Kidney (tissue), 14 donors: ENCODE measurements around the gene CFAP251. TPM values are rescaled to one million over a fixed set of nuclear protein-coding genes. Genes with fewer than 3 reads are reported as not detected.

Experiments used
- DNase-seq, 5 donors: peaks; one replicate each; pipeline ENCODE4 v3.0.0-alpha.2; 2013 to 2020
- FAIRE-seq: peaks from 2 replicates; lab custom pipeline; 2012; peaks lifted over from hg19 to GRCh38; lab: Jason Lieb, UNC
- H3K27ac ChIP-seq, 2 donors: one replicate each; pipeline ENCODE4 v1.7.0; 2013; ENCODE audit warnings: low read depth in 2 of 2, low read length in 2 of 2, inconsistent platforms in 1 of 2
- H3K27me3 ChIP-seq: one replicate; pipeline ENCODE4 v1.7.1; 2013; ENCODE audit warnings: low read length, inconsistent platforms; ENCODE audit not compliant: control insufficient read depth, insufficient read depth
- H3K36me3 ChIP-seq, 3 donors: one replicate each; pipeline versions ENCODE4 v1.7.0 to v1.7.1; 2013; ENCODE audit warnings: low read length in 3 of 3, control low read depth in 1 of 3, inconsistent platforms in 1 of 3; ENCODE audit not compliant: insufficient read depth in 3 of 3, control insufficient read depth in 2 of 3
- H3K4me1 ChIP-seq, 3 donors: one replicate each; pipeline versions ENCODE4 v1.7.0 to v1.7.1; 2013; ENCODE audit warnings: low read length in 3 of 3, inconsistent platforms in 1 of 3, low read depth in 1 of 3; ENCODE audit not compliant: control insufficient read depth in 2 of 3, insufficient read depth in 2 of 3
- H3K4me3 ChIP-seq, 3 donors: one replicate each; pipeline versions ENCODE4 v1.7.0 to v1.8.1; 2013; ENCODE audit warnings: low read length in 3 of 3, control low read depth in 1 of 3, inconsistent platforms in 1 of 3
- H3K9ac ChIP-seq, 3 donors: one replicate each; pipeline versions ENCODE4 v1.7.0 to v1.7.1; 2013; ENCODE audit warnings: low read length in 3 of 3, control low read depth in 1 of 3, inconsistent platforms in 1 of 3
- H3K9me3 ChIP-seq, 3 donors: one replicate each; pipeline versions ENCODE4 v1.7.0 to v1.7.1; 2013; ENCODE audit warnings: low read length in 3 of 3, control low read depth in 1 of 3, inconsistent platforms in 1 of 3; ENCODE audit not compliant: control insufficient read depth in 2 of 3, insufficient read depth in 1 of 3
- CTCF ChIP-seq: IDR thresholded peaks from 3 replicates; pipeline ENCODE4 v1.5.1; 2012; ENCODE audit warnings: mild to moderate bottlenecking, moderate library complexity, borderline replicate concordance; ENCODE audit not compliant: insufficient read depth; ENCODE audit errors: extremely low read depth
- intact Hi-C: fragments of 100-400 bp; cut with DNase I; formaldehyde crosslinking; loops from one replicate; pipeline ENCODE4 v1.11.1; 2022
- polyA plus RNA-seq: library from polyadenylated mRNA; stranded (reverse); fragments of 350-450 nt; fragmentation: Illumina TruSeq; extraction: RNeasy Lipid Tissue Mini Kit (QIAGEN cat#74804); gene quantifications from one replicate; pipeline ENCODE4 v1.2.3, GENCODE V29; 2014; ENCODE audit warnings: low read depth, low replicate concordance; ENCODE audit not compliant: insufficient read depth
- total RNA-seq: library from RNA; stranded (reverse); fragmentation: NEBNext Ultra II Directional; extraction: Animal tissue kit (Norgen Biotek cat#: 25700); gene quantifications from one replicate; pipeline ENCODE4 v1.2.1, GENCODE V29; 2021
- donor health status: control.
- donor health status: control.
- donor health status: control.
- donor health status: control.
- donor health status: control.
- donor health status: DM: yes; HTN: yes; CAD: no.
- donor health status: Normal renal cell carcinoma (clear cell type).

Gene CFAP251
- total and polyA plus RNA-seq, 2 donors from 2014 or later = 2.9 to 10.8 TPM

GRCh38 chr12:121992059-121992879, 73.9 kb downstream of the CFAP251 start:
- H3K4me1 ChIP-seq = peaks cover 0 to 5% (median 2%) of the 10 kb centered on the region in 3 donors
- DNase-seq (peak in 1 of 5 donors; percentile 28), FAIRE-seq (no peak)
- no peaks in the 10 kb centered on the region for H3K9me3 ChIP-seq
- H3K36me3 ChIP-seq = no peaks in the 10 kb centered on the region
- H3K27ac ChIP-seq = peak overlapping the region in 1 of 2 donors; percentile 11
- H3K4me3 ChIP-seq = no peak overlapping the region
- intact Hi-C loops = no loop called here
- TF ChIP-seq CTCF = no peak
- H3K27me3 ChIP-seq = no peaks in the 10 kb centered on the region
- H3K9ac ChIP-seq = no peak overlapping the region

DNA sequence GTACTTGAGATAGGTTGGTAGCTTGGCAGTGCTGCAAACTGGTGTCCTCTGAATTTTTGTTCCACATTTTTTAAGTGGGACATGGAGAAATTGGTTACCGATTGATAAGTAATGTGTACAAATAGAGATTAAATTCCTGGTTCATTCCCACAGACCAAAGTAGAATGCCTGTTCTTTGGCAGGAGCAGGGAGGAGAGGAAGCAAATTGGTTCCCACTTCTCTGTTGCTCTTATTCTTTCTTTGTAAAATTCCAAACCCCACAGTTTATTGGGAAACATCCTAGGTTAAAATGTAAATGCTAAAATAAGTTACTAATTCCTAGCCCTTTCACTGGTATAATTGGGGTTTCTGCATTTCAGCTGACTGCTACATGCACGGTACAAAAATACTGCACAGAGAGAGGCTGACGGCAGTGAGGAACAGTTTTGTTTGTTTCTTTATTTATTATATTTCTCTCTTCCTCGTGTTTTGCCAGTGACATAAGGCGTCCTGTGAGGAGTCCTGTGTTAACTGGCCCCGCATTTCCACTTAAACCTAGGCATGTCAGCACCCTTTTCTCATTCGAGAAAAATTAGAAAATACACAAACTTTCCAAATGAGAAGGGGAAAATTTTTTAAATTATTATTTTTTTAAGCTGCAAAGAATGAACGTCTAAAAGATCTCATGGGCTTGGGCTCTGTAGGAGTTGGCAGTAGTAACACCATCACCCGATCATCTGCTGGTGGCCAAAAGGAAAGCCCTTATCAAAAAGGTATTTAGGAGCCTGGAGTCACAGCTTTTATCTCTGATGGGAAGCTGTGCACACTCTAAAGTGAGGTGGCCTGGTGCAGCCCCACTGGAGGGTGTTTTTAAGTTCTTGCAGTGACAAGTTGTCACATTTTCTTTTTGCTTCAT, 77.9 kb downstream of the CFAP251 start:
- no peak overlapping the region for H3K27ac ChIP-seq

GRCh38 chr12:121996945-121997612, 78.7 kb downstream of the CFAP251 start:
- H3K9me3 ChIP-seq = no peaks in the 10 kb centered on the region
- intact Hi-C loops = no loop called here
- no peak for TF ChIP-seq CTCF
- H3K36me3 ChIP-seq = no peaks in the 10 kb centered on the region
- FAIRE-seq = no peak
- no peak overlapping the region for H3K27ac ChIP-seq
- no peaks in the 10 kb centered on the region for H3K27me3 ChIP-seq
- peaks cover 0 to 5% (median 0%) of the 10 kb centered on the region in 3 donors for H3K4me1 ChIP-seq
- no peak overlapping the region for H3K4me3 ChIP-seq
- no peak for DNase-seq
- no peak overlapping the region for H3K9ac ChIP-seq

More for the DNA sequence above, 77.9 kb downstream of the CFAP251 start:
- Histone ChIP-seq H3K9me3 (no peaks in the 10 kb centered on the region), H3K36me3 (no peaks in the 10 kb centered on the region), H3K4me3 (no peak overlapping the region), H3K4me1 (peaks cover 0 to 5% (median 2%) of the 10 kb centered on the region in 3 donors), H3K27me3 (no peaks in the 10 kb centered on the region), H3K9ac (no peak overlapping the region)
- TF ChIP-seq CTCF = no peak
- FAIRE-seq = no peak
- intact Hi-C loops = no loop called here
- no peak for DNase-seq
